DOHH2 (cell line): ENCODE results near the gene CCN5.

ENCODE experiments used
- CTCF ChIP-seq: fragments of 200-600 bp; sonication (generic); IDR thresholded peaks from one replicate; pipeline ENCODE4 v1.5.1; 2014; ENCODE audit warnings: antibody characterized with exemption, mild to moderate bottlenecking, low read depth, low read length; ENCODE audit not compliant: poor library complexity, severe bottlenecking
- EZH2phosphoT487 ChIP-seq: fragments of 200-600 bp; sonication (generic); IDR thresholded peaks from 2 replicates; pipeline ENCODE4 v1.6.1; 2017; ENCODE audit warnings: borderline replicate concordance, mild to moderate bottlenecking, antibody characterized with exemption, low read length, moderate library complexity, mixed read lengths

GRCh38 chr20:44769481-44769863 lies 54.3 kb downstream of the CCN5 start:
- TF ChIP-seq CTCF (no peak), EZH2phosphoT487 (no peak)
